ENCODE results near the gene SPINT1. TPM values are rescaled to one million over a fixed set of nuclear protein-coding genes. Genes with fewer than 3 reads are reported as not detected.
"Not testable (repeated sequence)": the region's sequence is repeated elsewhere in the genome, so short reads cannot be mapped to it uniquely, and the experiment has no call there.

Gene SPINT1
- total RNA-seq, 1 experiment from 2014 or later: 2.6 TPM

- DNase-seq (ENCODE audit: low read depth): no peak
Observed at GRCh38 chr15:40858706-40859105, 14.9 kb downstream of the SPINT1 start.

- peak; percentile 82 for DNase-seq (ENCODE audit: low read depth)
Observed at GRCh38 chr15:40859206-40859851, 15.5 kb downstream of the SPINT1 start.

GRCh38 chr15:40861147-40861546 lies 17.3 kb downstream of the SPINT1 start:
- DNase-seq (ENCODE audit: low read depth): not testable (repeated sequence)

- DNase-seq (ENCODE audit: low read depth): no peak
Observed at GRCh38 chr15:40863660-40864270, 19.9 kb downstream of the SPINT1 start.

- DNase-seq (ENCODE audit: low read depth): no peak
Observed at GRCh38 chr15:40867199-40867598, 23.4 kb downstream of the SPINT1 start.

- no peak for DNase-seq (ENCODE audit: low read depth)
Observed at GRCh38 chr15:40869686-40870085, 25.8 kb downstream of the SPINT1 start.

- DNase-seq (ENCODE audit: low read depth): no peak
Observed at GRCh38 chr15:40870716-40871115, 26.9 kb downstream of the SPINT1 start.

GRCh38 chr15:40871749-40872617 lies 28.1 kb downstream of the SPINT1 start:
- DNase-seq (ENCODE audit: low read depth): no peak

- DNase-seq (ENCODE audit: low read depth): no peak
Observed at GRCh38 chr15:40872791-40873693, 29.2 kb downstream of the SPINT1 start.

- peak; percentile 79 for DNase-seq (ENCODE audit: low read depth)
Observed at GRCh38 chr15:40873694-40874561, 30.1 kb downstream of the SPINT1 start, which contains the start of gene RHOV. TSS of gene RHOV (minus strand) at chr15:40874234. CDS start at chr15:40874139, 95 bp downstream.

- no peak for DNase-seq (ENCODE audit: low read depth)
Observed at GRCh38 chr15:40875991-40876730, 32.3 kb downstream of the SPINT1 start.

GRCh38 chr15:40877694-40878093 lies 33.8 kb downstream of the SPINT1 start:
- DNase-seq (ENCODE audit: low read depth): no peak

- DNase-seq (ENCODE audit: low read depth): peak; percentile 71
Observed at GRCh38 chr15:40878785-40879184, 34.9 kb downstream of the SPINT1 start.

GRCh38 chr15:40879609-40880008 lies 35.8 kb downstream of the SPINT1 start:
- no peak for DNase-seq (ENCODE audit: low read depth)

- DNase-seq (ENCODE audit: low read depth): no peak
Observed at GRCh38 chr15:40881351-40881750, 37.5 kb downstream of the SPINT1 start.

GRCh38 chr15:40886586-40886985 lies 42.7 kb downstream of the SPINT1 start:
- DNase-seq (ENCODE audit: low read depth): no peak

GRCh38 chr15:40889112-40889511 lies 45.3 kb downstream of the SPINT1 start:
- DNase-seq (ENCODE audit: low read depth): no peak

- no peak for DNase-seq (ENCODE audit: low read depth)
Observed at GRCh38 chr15:40891138-40891537, 47.3 kb downstream of the SPINT1 start.

GRCh38 chr15:40891810-40892446 lies 48.1 kb downstream of the SPINT1 start:
- DNase-seq (ENCODE audit: low read depth): peak; percentile 39
